ENCODE results near the gene SLC35E4.

DNA sequence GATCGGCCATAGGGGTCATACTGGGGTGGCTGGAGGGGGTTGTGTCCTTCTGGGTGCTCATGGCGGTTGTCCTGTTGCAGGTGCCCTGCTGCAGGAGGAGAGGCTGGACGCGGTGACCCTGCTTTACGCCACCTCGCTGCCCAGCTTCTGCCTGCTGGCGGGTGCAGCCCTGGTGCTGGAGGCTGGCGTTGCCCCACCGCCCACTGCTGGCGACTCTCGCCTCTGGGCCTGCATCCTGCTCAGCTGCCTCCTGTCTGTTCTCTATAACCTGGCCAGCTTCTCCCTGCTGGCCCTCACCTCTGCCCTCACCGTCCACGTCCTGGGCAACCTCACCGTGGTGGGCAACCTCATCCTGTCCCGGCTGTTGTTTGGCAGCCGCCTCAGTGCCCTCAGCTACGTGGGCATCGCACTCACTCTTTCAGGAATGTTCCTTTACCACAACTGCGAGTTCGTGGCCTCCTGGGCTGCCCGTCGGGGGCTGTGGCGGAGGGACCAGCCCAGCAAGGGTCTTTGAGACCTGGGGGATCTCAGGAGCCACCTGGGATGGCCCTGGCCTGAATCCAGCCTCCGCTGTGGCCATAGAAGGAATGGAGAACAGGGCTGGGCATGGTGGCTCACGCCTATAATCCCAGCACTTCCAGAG lies 11.1 kb downstream of the SLC35E4 start:
- TF ChIP-seq POLR2A (IDR thresholded peaks at IDR 0.05; ENCODE audit: low read depth) (no peak), EP300 (IDR thresholded peaks at IDR 0.05) (no peak), POLR2AphosphoS5 (IDR thresholded peaks at IDR 0.05) (no peak)
- TF ChIP-seq, protein P1, sequence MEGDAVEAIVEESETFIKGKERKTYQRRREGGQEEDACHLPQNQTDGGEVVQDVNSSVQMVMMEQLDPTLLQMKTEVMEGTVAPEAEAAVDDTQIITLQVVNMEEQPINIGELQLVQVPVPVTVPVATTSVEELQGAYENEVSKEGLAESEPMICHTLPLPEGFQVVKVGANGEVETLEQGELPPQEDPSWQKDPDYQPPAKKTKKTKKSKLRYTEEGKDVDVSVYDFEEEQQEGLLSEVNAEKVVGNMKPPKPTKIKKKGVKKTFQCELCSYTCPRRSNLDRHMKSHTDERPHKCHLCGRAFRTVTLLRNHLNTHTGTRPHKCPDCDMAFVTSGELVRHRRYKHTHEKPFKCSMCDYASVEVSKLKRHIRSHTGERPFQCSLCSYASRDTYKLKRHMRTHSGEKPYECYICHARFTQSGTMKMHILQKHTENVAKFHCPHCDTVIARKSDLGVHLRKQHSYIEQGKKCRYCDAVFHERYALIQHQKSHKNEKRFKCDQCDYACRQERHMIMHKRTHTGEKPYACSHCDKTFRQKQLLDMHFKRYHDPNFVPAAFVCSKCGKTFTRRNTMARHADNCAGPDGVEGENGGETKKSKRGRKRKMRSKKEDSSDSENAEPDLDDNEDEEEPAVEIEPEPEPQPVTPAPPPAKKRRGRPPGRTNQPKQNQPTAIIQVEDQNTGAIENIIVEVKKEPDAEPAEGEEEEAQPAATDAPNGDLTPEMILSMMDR (IDR thresholded peaks at IDR 0.05): no peak
